ENCODE data around the gene DUOXA1. TPM values are rescaled to one million over a fixed set of nuclear protein-coding genes. Genes with fewer than 3 reads are reported as not detected.

Gene DUOXA1
- total RNA-seq, 1 donor from 2014 or later, result not detected

DNA sequence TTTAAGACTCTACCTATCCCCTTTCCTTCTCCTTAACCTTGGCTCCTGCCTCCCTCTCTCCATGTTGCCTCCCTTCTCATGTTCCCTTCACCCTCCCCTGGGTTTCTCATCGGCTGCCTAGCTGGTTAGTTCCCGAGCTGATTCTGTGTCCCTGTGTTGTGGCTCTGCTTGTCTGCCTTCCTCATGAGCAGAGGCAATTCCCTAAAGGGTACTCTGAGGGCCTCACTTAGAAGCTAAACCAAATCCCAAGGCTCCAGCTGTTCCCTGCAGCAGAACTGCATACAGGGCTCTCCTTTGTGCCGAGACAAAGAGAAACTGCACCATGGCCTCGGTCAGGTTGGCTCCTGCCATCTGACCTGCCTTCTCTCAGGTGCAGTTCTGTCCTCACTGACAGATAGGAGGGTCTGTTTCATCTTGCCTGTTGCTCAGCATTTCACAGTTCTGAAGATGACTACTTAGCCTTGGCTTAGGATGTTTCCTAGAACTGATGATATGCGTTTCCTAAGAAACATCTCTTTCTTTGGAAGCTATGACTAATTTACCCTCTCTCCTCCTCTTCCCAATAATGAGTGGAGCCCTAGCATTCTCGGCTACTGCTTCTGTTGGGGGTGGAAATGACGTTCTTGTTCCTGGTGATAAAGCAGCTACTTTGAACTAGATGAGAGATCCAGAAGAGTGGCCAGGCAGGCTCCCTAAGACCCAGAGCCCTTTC, 27.2 kb upstream of the DUOXA1 start:
- H3K27ac ChIP-seq, result no peak overlapping the region
- no peak overlapping the region for H3K9ac ChIP-seq
- H3K27ac Mint-ChIP-seq, result peak overlapping the region; percentile 36

GRCh38 chr15:45155739-45156138, 26.1 kb upstream of the DUOXA1 start:
- H3F3A ChIP-seq (ENCODE audit: low read depth), result no peaks in the 10 kb centered on the region
- H3K9ac ChIP-seq, result no peak overlapping the region
- Mint-ChIP-seq H3K27me3 (ENCODE audit: insufficient read depth, low read depth) (peaks cover 13% of the 10 kb centered on the region), H3K4me3 (no peak overlapping the region), H3K36me3 (peaks cover 1% of the 10 kb centered on the region), H3K9me3 (peaks cover 2% of the 10 kb centered on the region), H3K27ac (no peak overlapping the region), H3K4me1 (peaks cover 38% of the 10 kb centered on the region)
- no peak overlapping the region for H2AFZ ChIP-seq (replicated peaks)
- H3K36me3 ChIP-seq, result no peaks in the 10 kb centered on the region
- peaks cover 12% of the 10 kb centered on the region for H3K4me1 ChIP-seq
- no peak overlapping the region for H3K27ac ChIP-seq
- no peaks in the 10 kb centered on the region for H3K27me3 ChIP-seq
- H3K4me2 ChIP-seq, result no peak overlapping the region
- H3K79me2 ChIP-seq (ENCODE audit: low read depth), result no peaks in the 10 kb centered on the region
- no peak for DNase-seq (ENCODE audit: low spot score)
- H4K20me1 ChIP-seq (ENCODE audit: low read depth), result no peaks in the 10 kb centered on the region
- no peaks in the 10 kb centered on the region for H3K9me3 ChIP-seq (ENCODE audit: low read depth)
- H3K4me3 ChIP-seq, result no peak overlapping the region
- no peak for TF ChIP-seq EZH2phosphoT487 (IDR thresholded peaks at IDR 0.05)
- TF ChIP-seq CTCF (IDR thresholded peaks at IDR 0.05), result no peak
- TF ChIP-seq EZH2 (IDR thresholded peaks at IDR 0.05), result no peak

More for the DNA sequence above, 27.2 kb upstream of the DUOXA1 start:
- H3K36me3 ChIP-seq, result no peaks in the 10 kb centered on the region
- peak overlapping the region; percentile 1 for H3K4me3 Mint-ChIP-seq
- peaks cover 1% of the 10 kb centered on the region for H3K36me3 Mint-ChIP-seq
- H3K27me3 ChIP-seq, result no peaks in the 10 kb centered on the region
- peaks cover 2% of the 10 kb centered on the region for H3K9me3 Mint-ChIP-seq
- peaks cover 13% of the 10 kb centered on the region for H3K27me3 Mint-ChIP-seq (ENCODE audit: insufficient read depth, low read depth)
- no peak overlapping the region for H3K4me3 ChIP-seq
- H3K9me3 ChIP-seq (ENCODE audit: low read depth), result no peaks in the 10 kb centered on the region
- no peaks in the 10 kb centered on the region for H4K20me1 ChIP-seq (ENCODE audit: low read depth)
- TF ChIP-seq EZH2 (IDR thresholded peaks at IDR 0.05) (no peak), CTCF (IDR thresholded peaks at IDR 0.05) (no peak), EZH2phosphoT487 (IDR thresholded peaks at IDR 0.05) (no peak)
- H3F3A ChIP-seq (ENCODE audit: low read depth), result no peaks in the 10 kb centered on the region
- no peaks in the 10 kb centered on the region for H3K79me2 ChIP-seq (ENCODE audit: low read depth)
- H3K4me1 ChIP-seq, result peaks cover 12% of the 10 kb centered on the region
- no peak for DNase-seq (ENCODE audit: low spot score)
- no peak overlapping the region for H2AFZ ChIP-seq (replicated peaks)
- no peak overlapping the region for H3K4me2 ChIP-seq
- peaks cover 36% of the 10 kb centered on the region for H3K4me1 Mint-ChIP-seq

DNA sequence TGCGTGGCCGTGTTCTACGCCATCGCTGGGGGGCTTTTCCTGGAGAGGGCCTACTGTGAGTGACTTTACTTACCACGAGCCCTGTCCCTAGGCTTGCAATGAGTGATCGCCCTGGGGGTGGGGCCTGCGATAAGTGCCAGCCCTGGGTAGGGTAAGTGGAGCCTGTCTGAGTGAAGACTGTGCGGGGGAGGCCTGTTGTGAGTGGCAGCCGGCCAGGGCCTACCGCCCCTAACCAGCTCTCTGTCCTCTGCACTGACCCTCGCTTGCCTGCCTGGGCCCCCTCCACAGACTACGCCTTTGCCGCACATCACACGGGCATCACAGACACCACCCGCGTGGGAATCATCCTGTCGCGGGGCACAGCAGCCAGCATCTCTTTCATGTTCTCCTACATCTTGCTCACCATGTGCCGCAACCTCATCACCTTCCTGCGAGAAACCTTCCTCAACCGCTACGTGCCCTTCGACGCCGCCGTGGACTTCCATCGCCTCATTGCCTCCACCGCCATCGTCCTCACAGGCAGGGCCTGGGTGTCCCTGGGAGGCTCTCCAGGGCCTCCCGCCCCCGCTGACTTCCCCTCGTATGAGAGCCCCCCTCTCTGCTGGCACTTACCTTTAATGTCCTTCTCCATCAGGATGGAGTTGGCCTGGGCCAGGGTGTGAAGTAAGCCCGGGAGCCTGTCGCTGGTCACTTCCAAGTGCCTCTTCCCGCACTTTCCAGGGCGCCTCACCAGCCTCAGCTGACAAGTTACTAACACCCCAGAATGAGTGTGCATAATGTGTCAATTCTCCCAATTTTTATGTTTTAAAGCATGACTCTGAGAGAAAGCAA, 22.5 kb upstream of the DUOXA1 start:
- TF ChIP-seq CTCF (IDR thresholded peaks at IDR 0.05), result no peak
- no peak for TF ChIP-seq EZH2phosphoT487 (IDR thresholded peaks at IDR 0.05)
- TF ChIP-seq EZH2 (IDR thresholded peaks at IDR 0.05), result no peak
- H3K4me2 ChIP-seq, result no peak overlapping the region
- no peaks in the 10 kb centered on the region for H3K9me3 ChIP-seq (ENCODE audit: low read depth)
- no peaks in the 10 kb centered on the region for H3K27me3 ChIP-seq
- Mint-ChIP-seq H3K36me3 (no peaks in the 10 kb centered on the region), H3K4me3 (no peak overlapping the region), H3K9me3 (peaks cover 2% of the 10 kb centered on the region), H3K27ac (peak overlapping the region; percentile 65), H3K4me1 (peaks cover 27% of the 10 kb centered on the region), H3K27me3 (ENCODE audit: insufficient read depth, low read depth) (peaks cover 12% of the 10 kb centered on the region)
- H2AFZ ChIP-seq (replicated peaks), result no peak overlapping the region
- H3K4me3 ChIP-seq, result no peak overlapping the region
- H3K4me1 ChIP-seq, result peaks cover 13% of the 10 kb centered on the region
- H3K27ac ChIP-seq, result no peak overlapping the region
- no peaks in the 10 kb centered on the region for H4K20me1 ChIP-seq (ENCODE audit: low read depth)
- no peaks in the 10 kb centered on the region for H3F3A ChIP-seq (ENCODE audit: low read depth)
- no peak overlapping the region for H3K9ac ChIP-seq
- no peak for DNase-seq (ENCODE audit: low spot score)
- no peaks in the 10 kb centered on the region for H3K79me2 ChIP-seq (ENCODE audit: low read depth)
- H3K36me3 ChIP-seq, result no peaks in the 10 kb centered on the region
